Subcutaneous preadipocyte (primary cell): Measurements from ENCODE around the gene PCDHB11. TPM values are rescaled to one million over a fixed set of nuclear protein-coding genes. Genes with fewer than 3 reads are reported as not detected.

Experiments
- total RNA-seq: library from RNA; depleted of rRNA; stranded (reverse); fragments of >200 nt; gene quantifications from 2 replicates; pipeline ENCODE4 v1.2.3, GENCODE V29; 2012

Gene PCDHB11
- total RNA-seq, result 0.37 TPM in 1 of 2 replicates, not detected in the other

GRCh38 chr5:141199359-141200235 is at the start of gene PCDHB11:
Gene PCDHB11 (plus strand): TSS chr5:141199627. CDS start chr5:141199775, 148 bp downstream.

DNA sequence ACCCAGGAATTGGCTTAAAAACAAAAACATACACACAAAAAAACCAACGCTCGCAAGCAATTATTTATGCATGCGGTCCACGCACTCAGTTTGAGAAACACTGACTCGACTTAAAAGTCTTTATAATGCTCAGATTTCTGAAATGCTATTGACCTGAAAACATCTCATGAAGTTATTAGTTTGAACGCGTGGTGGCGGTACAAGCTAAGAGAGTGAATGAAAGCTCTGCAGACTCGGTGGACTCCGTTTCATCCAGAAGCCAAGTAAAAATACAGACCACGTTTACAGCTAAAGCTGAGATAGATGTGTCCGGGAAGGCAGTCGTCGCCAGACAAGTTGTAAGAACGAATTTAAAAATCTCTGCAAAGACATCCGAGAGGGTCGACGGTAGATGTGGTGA is 49.6 kb upstream of the PCDHB11 start, which contains the start of gene PCDHB6:
TSS of gene PCDHB6 (plus strand) at position 246 of the 400 bp plus-strand sequence. CDS start 201 bp downstream, outside the sequence.

DNA sequence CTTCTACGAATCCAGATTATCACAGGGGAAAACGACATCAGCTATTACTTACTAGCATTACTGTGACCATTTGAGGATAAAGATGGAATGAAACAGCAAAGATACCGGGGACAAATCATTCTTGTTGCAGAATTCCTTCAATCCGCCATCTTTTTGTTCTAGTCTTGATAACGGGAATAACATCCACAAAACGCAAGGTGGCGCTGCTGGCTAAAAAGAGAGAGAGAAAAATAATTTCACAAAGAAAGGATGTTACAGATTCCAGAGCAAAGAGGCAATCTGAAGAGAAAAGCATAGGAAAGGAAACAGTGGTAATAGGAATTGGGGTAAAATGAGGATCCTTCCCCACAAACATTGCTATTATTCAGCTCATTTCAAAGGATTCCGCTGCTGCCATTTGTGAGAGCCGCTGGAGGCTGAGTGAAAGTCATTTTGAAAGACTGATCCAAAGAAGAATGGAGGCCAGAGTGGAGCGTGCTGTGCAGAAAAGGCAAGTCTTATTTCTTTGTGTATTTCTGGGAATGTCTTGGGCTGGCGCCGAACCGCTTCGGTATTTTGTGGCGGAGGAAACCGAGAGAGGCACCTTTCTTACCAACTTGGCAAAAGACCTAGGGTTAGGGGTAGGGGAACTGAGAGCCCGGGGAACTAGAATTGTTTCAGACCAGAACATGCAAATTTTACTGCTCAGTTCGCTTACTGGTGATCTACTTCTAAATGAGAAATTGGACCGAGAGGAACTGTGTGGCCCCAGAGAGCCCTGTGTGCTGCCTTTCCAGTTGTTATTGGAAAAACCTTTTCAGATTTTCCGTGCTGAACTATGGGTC is 26.8 kb upstream of the PCDHB11 start, which contains the start of gene PCDHB7:
TSS of gene PCDHB7 (plus strand) at position 264 of the 824 bp plus-strand sequence. CDS start at position 456, 192 bp downstream.

GRCh38 chr5:141177577-141178191 is 21.7 kb upstream of the PCDHB11 start, which contains the start of gene PCDHB8:
Gene PCDHB8 (plus strand): TSS chr5:141177790. CDS start chr5:141178035, 245 bp downstream.

GRCh38 chr5:141182248-141182647 is 17.2 kb upstream of the PCDHB11 start, which contains the start of gene PCDHB16:
Gene PCDHB16 (plus strand): TSS chr5:141182387. CDS start chr5:141182560, 173 bp downstream.

DNA sequence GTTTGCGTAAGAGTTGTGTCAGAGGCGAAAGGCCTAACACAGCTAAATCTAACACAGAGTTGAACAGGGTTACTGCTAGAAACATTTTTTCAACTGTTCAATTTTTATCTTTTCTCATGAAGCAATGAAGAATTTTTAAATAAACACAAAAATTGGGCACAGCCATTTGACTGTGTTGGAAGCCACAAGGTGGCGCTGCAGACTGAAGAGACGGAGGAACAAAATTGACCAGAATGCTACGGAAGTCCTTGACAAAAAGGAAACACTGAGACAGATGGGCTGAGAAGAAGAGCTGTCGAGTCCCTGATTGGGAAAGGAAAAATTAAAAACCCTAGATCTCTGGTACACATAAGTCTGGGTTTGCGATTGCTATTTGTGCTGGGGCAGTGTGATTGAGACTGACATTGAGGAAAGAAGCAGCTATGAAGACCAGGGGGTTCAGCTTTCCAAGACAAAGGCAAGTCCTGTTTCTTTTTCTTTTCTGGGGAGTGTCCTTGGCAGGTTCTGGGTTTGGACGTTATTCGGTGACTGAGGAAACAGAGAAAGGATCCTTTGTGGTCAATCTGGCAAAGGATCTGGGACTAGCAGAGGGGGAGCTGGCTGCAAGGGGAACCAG is 12.4 kb upstream of the PCDHB11 start, which contains the start of gene PCDHB9:
TSS of gene PCDHB9 (plus strand) at position 265 of the 616 bp plus-strand sequence. CDS start at position 423, 158 bp downstream.

GRCh38 chr5:141192110-141192725 is 7.2 kb upstream of the PCDHB11 start, which contains the start of gene PCDHB10:
Gene PCDHB10 (plus strand): TSS chr5:141192353. CDS start chr5:141192553, 200 bp downstream.

DNA sequence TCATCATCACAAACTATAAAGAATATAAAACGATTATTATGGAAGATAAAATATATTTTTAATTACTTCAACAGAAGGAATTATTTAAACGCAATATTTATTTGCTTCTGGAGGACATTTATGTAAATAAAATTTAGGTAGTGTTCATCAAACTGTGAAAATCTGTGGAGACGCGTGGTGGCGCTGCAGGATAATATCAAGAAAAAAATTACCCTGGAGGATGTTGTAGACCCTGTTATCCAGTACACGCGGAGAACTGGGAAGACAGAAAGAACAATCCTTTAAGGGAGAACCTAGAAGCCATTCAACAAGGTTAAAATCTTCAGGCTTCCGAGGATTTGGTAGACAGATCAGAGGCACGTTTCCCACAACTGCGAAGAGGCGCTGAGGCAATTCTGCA is 9.1 kb downstream of the PCDHB11 start, which contains the start of gene PCDHB12:
TSS of gene PCDHB12 (plus strand) at position 242 of the 400 bp plus-strand sequence. CDS start 189 bp downstream, outside the sequence.

DNA sequence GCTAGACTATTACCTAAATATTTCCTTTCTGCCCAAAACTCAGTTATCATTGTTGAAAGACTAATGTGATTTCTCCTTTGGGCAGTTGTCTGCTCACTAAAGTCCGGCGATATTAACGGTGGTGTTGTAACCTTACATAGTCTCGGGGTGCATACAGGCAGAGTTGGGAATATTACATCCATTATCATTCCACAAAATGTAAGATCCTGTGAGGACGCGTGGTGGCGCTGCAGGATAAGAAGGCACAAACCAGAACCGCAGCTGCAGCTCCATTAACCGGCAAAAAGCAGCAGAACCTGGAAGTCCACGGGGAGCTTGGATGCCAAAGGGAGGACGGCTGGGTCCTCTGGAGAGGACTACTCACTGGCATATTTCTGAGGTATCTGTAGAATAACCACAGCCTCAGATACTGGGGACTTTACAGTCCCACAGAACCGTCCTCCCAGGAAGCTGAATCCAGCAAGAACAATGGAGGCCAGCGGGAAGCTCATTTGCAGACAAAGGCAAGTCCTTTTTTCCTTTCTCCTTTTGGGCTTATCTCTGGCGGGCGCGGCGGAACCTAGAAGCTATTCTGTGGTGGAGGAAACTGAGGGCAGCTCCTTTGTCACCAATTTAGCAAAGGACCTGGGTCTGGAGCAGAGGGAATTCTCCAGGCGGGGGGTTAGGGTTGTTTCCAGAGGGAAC is 14.4 kb downstream of the PCDHB11 start, which contains the start of gene PCDHB13:
TSS of gene PCDHB13 (plus strand) at position 264 of the 684 bp plus-strand sequence. CDS start at position 469, 205 bp downstream.

GRCh38 chr5:141223112-141223783 is 23.8 kb downstream of the PCDHB11 start, which contains the start of gene PCDHB14:
Gene PCDHB14 (plus strand): TSS chr5:141223343. CDS start chr5:141223506, 163 bp downstream.

GRCh38 chr5:141245250-141245717 is 45.9 kb downstream of the PCDHB11 start, which contains the start of gene PCDHB15:
Gene PCDHB15 (plus strand): TSS chr5:141245395. CDS start chr5:141245579, 184 bp downstream.

Other genes starting within 250 kb of the PCDHB11 start
- gene PCDHAC2, start 233.2 kb upstream of the PCDHB11 start, total RNA-seq, result under 0.01 and 0.37 TPM in 2 replicates
- not detected in 2 replicates for gene PCDHB1, start 148.3 kb upstream of the PCDHB11 start, total RNA-seq
- 0.59 and 1.5 TPM in 2 replicates for gene PCDHB2, start 105.0 kb upstream of the PCDHB11 start, total RNA-seq
- 0.20 and 0.73 TPM in 2 replicates for gene PCDHB3, start 99.2 kb upstream of the PCDHB11 start, total RNA-seq
- 0.37 TPM in 1 of 2 replicates, not detected in the other for gene PCDHB4, start 77.8 kb upstream of the PCDHB11 start, total RNA-seq
- under 0.01 and 0.20 TPM in 2 replicates for gene PCDHB5, start 64.4 kb upstream of the PCDHB11 start, total RNA-seq
- under 0.01 TPM in 2 replicates for gene PCDHB6, start 49.6 kb upstream of the PCDHB11 start, total RNA-seq
- 0.37 TPM in 1 of 2 replicates, not detected in the other for gene PCDHB7, start 27.0 kb upstream of the PCDHB11 start, total RNA-seq
- under 0.01 TPM in 2 replicates for gene PCDHB8, start 21.8 kb upstream of the PCDHB11 start, total RNA-seq
- gene PCDHB16, start 17.2 kb upstream of the PCDHB11 start, total RNA-seq, result 0.20 and 0.37 TPM in 2 replicates
- under 0.01 TPM in 2 replicates for gene PCDHB9, start 12.5 kb upstream of the PCDHB11 start, total RNA-seq
- under 0.01 TPM in 2 replicates for gene PCDHB10, start 7.3 kb upstream of the PCDHB11 start, total RNA-seq
- gene PCDHB12, start 9.1 kb downstream of the PCDHB11 start, total RNA-seq, result not detected in 2 replicates
- under 0.01 TPM in 2 replicates for gene PCDHB13, start 14.3 kb downstream of the PCDHB11 start, total RNA-seq
- gene PCDHB14, start 23.7 kb downstream of the PCDHB11 start, total RNA-seq, result under 0.01 and 0.20 TPM in 2 replicates
- gene PCDHB15, start 45.8 kb downstream of the PCDHB11 start, total RNA-seq, result under 0.01 TPM in 1 of 2 replicates, not detected in the other
- gene SLC25A2, start 104.4 kb downstream of the PCDHB11 start, total RNA-seq, result 0.37 and 0.39 TPM in 2 replicates
- 33.1 and 40.5 TPM in 2 replicates for gene TAF7, start 121.2 kb downstream of the PCDHB11 start, total RNA-seq
- gene PCDHGA1, start 130.9 kb downstream of the PCDHB11 start, total RNA-seq, result 0.37 and 0.59 TPM in 2 replicates
- 1.4 and 1.5 TPM in 2 replicates for gene PCDHGA2, start 139.1 kb downstream of the PCDHB11 start, total RNA-seq
- 0.73 and 1.2 TPM in 2 replicates for gene PCDHGA3, start 144.2 kb downstream of the PCDHB11 start, total RNA-seq
- gene PCDHGB1, start 150.5 kb downstream of the PCDHB11 start, total RNA-seq, result 0.73 and 1.2 TPM in 2 replicates
- gene PCDHGA4, start 155.4 kb downstream of the PCDHB11 start, total RNA-seq, result 1.5 and 3.5 TPM in 2 replicates
- 1.1 and 2.0 TPM in 2 replicates for gene PCDHGB2, start 160.4 kb downstream of the PCDHB11 start, total RNA-seq
- 0.73 and 1.2 TPM in 2 replicates for gene PCDHGA5, start 164.5 kb downstream of the PCDHB11 start, total RNA-seq
- gene PCDHGB3, start 170.6 kb downstream of the PCDHB11 start, total RNA-seq, result 2.2 and 2.9 TPM in 2 replicates
- gene PCDHGA6, start 174.3 kb downstream of the PCDHB11 start, total RNA-seq, result 2.2 and 2.9 TPM in 2 replicates
- 1.8 and 2.5 TPM in 2 replicates for gene PCDHGA7, start 183.1 kb downstream of the PCDHB11 start, total RNA-seq
- gene PCDHGB4, start 188.1 kb downstream of the PCDHB11 start, total RNA-seq, result 5.9 and 8.8 TPM in 2 replicates
- gene PCDHGA8, start 193.0 kb downstream of the PCDHB11 start, total RNA-seq, result 1.5 and 1.8 TPM in 2 replicates
- gene PCDHGB5, start 198.3 kb downstream of the PCDHB11 start, total RNA-seq, result 8.8 and 12.1 TPM in 2 replicates
- 2.9 and 4.3 TPM in 2 replicates for gene PCDHGA9, start 203.2 kb downstream of the PCDHB11 start, total RNA-seq
- 2.5 and 2.6 TPM in 2 replicates for gene PCDHGB6, start 208.4 kb downstream of the PCDHB11 start, total RNA-seq
- 6.8 and 7.7 TPM in 2 replicates for gene PCDHGA10, start 213.4 kb downstream of the PCDHB11 start, total RNA-seq
- gene PCDHGB7, start 218.1 kb downstream of the PCDHB11 start, total RNA-seq, result 5.9 and 6.6 TPM in 2 replicates
- 11.8 and 13.9 TPM in 2 replicates for gene PCDHGA11, start 221.4 kb downstream of the PCDHB11 start, total RNA-seq
- 19.2 and 22.4 TPM in 2 replicates for gene PCDHGA12, start 230.9 kb downstream of the PCDHB11 start, total RNA-seq